CD14-positive monocyte (primary cell): ENCODE results near the gene SYDE2. TPM values are rescaled to one million over a fixed set of nuclear protein-coding genes. Genes with fewer than 3 reads are reported as not detected.

Experiments used
- DNase-seq, 3 donors: peaks; one replicate each; pipeline ENCODE4 v3.0.0-alpha.2; 2011 to 2022
- H2AFZ ChIP-seq: 2 replicates; pipeline ENCODE4 v1.6.0; 2012; ENCODE audit warnings: mild to moderate bottlenecking, low read depth, low read length, inconsistent platforms; ENCODE audit not compliant: insufficient read depth, poor library complexity, severe bottlenecking
- H3K27ac ChIP-seq, 2 donors: 1 replicate in 1 of 2; 2 replicates in 1 of 2; pipeline ENCODE4 v1.5.1; 2012 to 2013; ENCODE audit warnings: low read length in 2 of 2, control low read depth in 1 of 2, inconsistent platforms in 1 of 2, low read depth in 1 of 2, mild to moderate bottlenecking in 1 of 2
- H3K27me3 ChIP-seq, 2 donors: one replicate each; pipeline versions ENCODE4 v1.6.0 to v1.6.1; 2011 to 2013; ENCODE audit warnings: low read length in 2 of 2; ENCODE audit not compliant: control insufficient read depth in 2 of 2, insufficient read depth in 2 of 2
- H3K36me3 ChIP-seq, 2 donors: replicated peaks in 1 of 2; 1 replicate in 1 of 2; 2 replicates in 1 of 2; pipeline versions ENCODE4 v1.5.1 to v1.6.1; 2012 to 2013; ENCODE audit warnings: low read length in 2 of 2, control low read depth in 1 of 2, inconsistent platforms in 1 of 2, mild to moderate bottlenecking in 1 of 2; ENCODE audit not compliant: insufficient read depth in 2 of 2, control insufficient read depth in 1 of 2
- H3K4me1 ChIP-seq, 2 donors: 1 replicate in 1 of 2; 2 replicates in 1 of 2; pipeline versions ENCODE4 v1.5.1 to v1.6.1; 2012 to 2013; ENCODE audit warnings: low read length in 2 of 2, control low read depth in 1 of 2, inconsistent platforms in 1 of 2, mild to moderate bottlenecking in 1 of 2, moderate library complexity in 1 of 2; ENCODE audit not compliant: insufficient read depth in 2 of 2, control insufficient read depth in 1 of 2
- H3K4me2 ChIP-seq: replicated peaks from 2 replicates; pipeline ENCODE3; 2012; ENCODE audit warnings: low read length, moderate library complexity, mild to moderate bottlenecking; ENCODE audit not compliant: poor library complexity, severe bottlenecking; ENCODE audit errors: extremely low read depth
- H3K4me3 ChIP-seq, 3 experiments: fragments of 200-600 bp in 1 of 3; sonication (generic) in 1 of 3; replicated peaks in 1 of 3; 1 replicate in 2 of 3; 2 replicates in 1 of 3; pipeline ENCODE4 v1.5.1; 2011 to 2013; ENCODE audit warnings: low read length in 3 of 3, mild to moderate bottlenecking in 3 of 3, control low read depth in 2 of 3, low read depth in 2 of 3, inconsistent platforms in 1 of 3, moderate library complexity in 1 of 3
- H3K79me2 ChIP-seq: 2 replicates; pipeline ENCODE4 v1.6.0; 2012; ENCODE audit warnings: mild to moderate bottlenecking, control low read depth, inconsistent platforms, low read length, moderate library complexity; ENCODE audit not compliant: insufficient read depth
- H3K9ac ChIP-seq: 2 replicates; pipeline ENCODE4 v1.6.0; 2017; ENCODE audit warnings: low read length, mild to moderate bottlenecking; ENCODE audit not compliant: insufficient read depth, poor library complexity, severe bottlenecking
- H3K9me3 ChIP-seq, 2 donors: replicated peaks in 1 of 2; 1 replicate in 1 of 2; 2 replicates in 1 of 2; pipeline versions ENCODE4 v1.5.1 to v1.6.1; 2012 to 2013; ENCODE audit warnings: low read length in 2 of 2, control low read depth in 1 of 2; ENCODE audit not compliant: control insufficient read depth in 1 of 2, insufficient read depth in 1 of 2
- H4K20me1 ChIP-seq: 2 replicates; pipeline ENCODE4 v1.6.0; 2012; ENCODE audit warnings: mild to moderate bottlenecking, low read length, control low read depth, moderate library complexity; ENCODE audit not compliant: insufficient read depth
- H3K27ac Mint-ChIP-seq, 7 donors: one replicate each; pipeline ENCODE4 v1.8.0; 2020; ENCODE audit warnings: mild to moderate bottlenecking in 7 of 7, mixed read lengths in 7 of 7, moderate library complexity in 6 of 7, inconsistent platforms in 2 of 7
- H3K27me3 Mint-ChIP-seq, 3 donors: one replicate each; pipeline ENCODE4 v1.8.0; 2021 to 2022; ENCODE audit warnings: low read depth in 3 of 3, mild to moderate bottlenecking in 3 of 3, mixed read lengths in 3 of 3, moderate library complexity in 3 of 3, inconsistent platforms in 1 of 3
- H3K36me3 Mint-ChIP-seq, 2 donors: one replicate each; pipeline ENCODE4 v1.8.0; 2020; ENCODE audit warnings: mixed read lengths in 2 of 2, inconsistent platforms in 1 of 2, mild to moderate bottlenecking in 1 of 2
- H3K4me1 Mint-ChIP-seq: one replicate; pipeline ENCODE4 v1.8.0; 2020; ENCODE audit warnings: mild to moderate bottlenecking, mixed read lengths
- H3K4me3 Mint-ChIP-seq, 2 donors: one replicate each; pipeline ENCODE4 v1.8.0; 2020; ENCODE audit warnings: mild to moderate bottlenecking in 2 of 2, mixed read lengths in 2 of 2, moderate library complexity in 1 of 2
- H3K9me3 Mint-ChIP-seq, 7 donors: one replicate each; pipeline ENCODE4 v1.8.0; 2020 to 2022; ENCODE audit warnings: mixed read lengths in 7 of 7, mild to moderate bottlenecking in 6 of 7, moderate library complexity in 6 of 7, inconsistent platforms in 2 of 7
- WGBS: methylation state at CpG from one replicate; pipeline ENCODE4 v1.1.5; 2013; ENCODE audit warnings: missing lambda C conversion rate; ENCODE audit not compliant: insufficient coverage; 5-methylcytosine and 5-hydroxymethylcytosine counted together
- intact Hi-C, 2 donors: fragments of 100-400 bp; cut with micrococcal nuclease; formaldehyde crosslinking; loops; one replicate each; pipeline versions ENCODE4 v1.15.0 to v1.15.1; 2023
- polyA plus RNA-seq, 3 donors: library from polyadenylated mRNA; depleted of rRNA in 1 of 3; unstranded in 2 of 3; stranded (reverse) in 1 of 3; fragments of 300-500 nt in 2 of 3; fragments of >200 nt in 1 of 3; fragmentation: Illumina TruSeq in 2 of 3; gene quantifications; 1 replicate in 2 of 3; 2 replicates in 1 of 3; pipeline ENCODE4 v1.2.3, GENCODE V29; 2012 to 2021
- TF ChIP-seq, protein P1 (sequence below): fragments of 200-600 bp; IDR thresholded peaks from one replicate; pipeline ENCODE4 v1.8.0; 2022; ENCODE audit warnings: antibody characterized with exemption, mild to moderate bottlenecking

SYDE2 gene
- polyA plus RNA-seq, 3 donors, result not detected

DNA sequence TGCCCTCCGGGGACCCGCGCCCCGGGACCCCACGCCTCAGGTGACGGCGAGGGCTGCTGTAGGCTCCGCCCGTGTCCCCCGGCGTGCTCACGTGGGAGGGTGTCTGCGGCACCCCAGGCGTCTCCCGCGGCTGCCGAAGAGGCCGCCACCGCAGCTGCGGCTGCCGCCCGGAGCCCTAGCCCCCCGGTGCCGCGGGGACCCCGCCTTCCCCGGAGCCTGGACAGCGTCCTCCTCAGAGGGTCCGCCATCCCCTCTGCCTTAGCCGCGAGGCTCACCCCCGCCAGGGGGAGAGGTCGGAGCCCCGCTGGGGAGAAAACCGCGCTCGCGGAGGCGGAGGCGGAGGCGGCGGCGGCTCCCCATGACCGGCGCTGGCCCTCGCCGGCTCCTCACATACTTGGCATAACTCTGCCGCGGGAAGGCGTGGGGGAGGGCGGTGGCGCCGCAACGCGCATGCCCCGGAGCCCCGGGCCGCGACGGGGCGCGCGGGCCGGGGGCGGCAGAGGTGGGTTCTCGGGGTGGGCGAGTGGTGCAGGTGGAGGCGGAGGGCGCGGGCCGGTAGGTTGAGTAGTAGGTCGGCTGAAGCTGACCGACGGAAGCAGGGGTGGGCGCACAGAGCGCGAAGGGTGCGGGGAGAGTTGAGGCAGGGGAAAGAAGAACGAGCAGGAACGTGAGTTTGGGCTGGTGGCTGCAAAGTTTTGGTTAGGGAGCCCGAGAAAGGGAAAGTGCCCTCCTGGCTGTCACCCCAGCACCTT, 700 bp upstream of the SYDE2 start:
- Histone ChIP-seq H3K9me3 (no peaks in the 10 kb centered on the region), H3K36me3 (no peaks in the 10 kb centered on the region), H3K79me2 (no peaks in the 10 kb centered on the region), H2AFZ (peak overlapping the region; percentile 92), H3K4me1 (peaks cover 12 to 25% of the 10 kb centered on the region in 2 donors), H3K27ac (no peak overlapping the region), H3K9ac (peak overlapping the region; percentile 63), H3K4me3 (peak overlapping the region; percentile 27 to 82 (median 75)), H4K20me1 (no peaks in the 10 kb centered on the region), H3K27me3 (peaks cover 35 to 47% of the 10 kb centered on the region in 2 donors), H3K4me2 (peak overlapping the region; percentile 85)
- peak in 1 of 3 donors; percentile 23 for DNase-seq
- Mint-ChIP-seq H3K27me3 (peaks cover 34 to 58% (median 40%) of the 10 kb centered on the region in 3 donors), H3K4me1 (peaks cover 14% of the 10 kb centered on the region), H3K36me3 (peaks cover 0 to 5% of the 10 kb centered on the region in 2 donors), H3K9me3 (peaks cover 0 to 7% (median 2%) of the 10 kb centered on the region in 7 donors), H3K4me3 (peak overlapping the region; percentile 92 to 97), H3K27ac (peak overlapping the region in 3 of 7 donors; percentile 31 to 56 (median 42))
- TF ChIP-seq, protein P1, sequence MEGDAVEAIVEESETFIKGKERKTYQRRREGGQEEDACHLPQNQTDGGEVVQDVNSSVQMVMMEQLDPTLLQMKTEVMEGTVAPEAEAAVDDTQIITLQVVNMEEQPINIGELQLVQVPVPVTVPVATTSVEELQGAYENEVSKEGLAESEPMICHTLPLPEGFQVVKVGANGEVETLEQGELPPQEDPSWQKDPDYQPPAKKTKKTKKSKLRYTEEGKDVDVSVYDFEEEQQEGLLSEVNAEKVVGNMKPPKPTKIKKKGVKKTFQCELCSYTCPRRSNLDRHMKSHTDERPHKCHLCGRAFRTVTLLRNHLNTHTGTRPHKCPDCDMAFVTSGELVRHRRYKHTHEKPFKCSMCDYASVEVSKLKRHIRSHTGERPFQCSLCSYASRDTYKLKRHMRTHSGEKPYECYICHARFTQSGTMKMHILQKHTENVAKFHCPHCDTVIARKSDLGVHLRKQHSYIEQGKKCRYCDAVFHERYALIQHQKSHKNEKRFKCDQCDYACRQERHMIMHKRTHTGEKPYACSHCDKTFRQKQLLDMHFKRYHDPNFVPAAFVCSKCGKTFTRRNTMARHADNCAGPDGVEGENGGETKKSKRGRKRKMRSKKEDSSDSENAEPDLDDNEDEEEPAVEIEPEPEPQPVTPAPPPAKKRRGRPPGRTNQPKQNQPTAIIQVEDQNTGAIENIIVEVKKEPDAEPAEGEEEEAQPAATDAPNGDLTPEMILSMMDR, result no peak
- under 1% methylated on average over 81 of the region's 81 CpGs for WGBS
- intact Hi-C loops, result no loop called here

DNA sequence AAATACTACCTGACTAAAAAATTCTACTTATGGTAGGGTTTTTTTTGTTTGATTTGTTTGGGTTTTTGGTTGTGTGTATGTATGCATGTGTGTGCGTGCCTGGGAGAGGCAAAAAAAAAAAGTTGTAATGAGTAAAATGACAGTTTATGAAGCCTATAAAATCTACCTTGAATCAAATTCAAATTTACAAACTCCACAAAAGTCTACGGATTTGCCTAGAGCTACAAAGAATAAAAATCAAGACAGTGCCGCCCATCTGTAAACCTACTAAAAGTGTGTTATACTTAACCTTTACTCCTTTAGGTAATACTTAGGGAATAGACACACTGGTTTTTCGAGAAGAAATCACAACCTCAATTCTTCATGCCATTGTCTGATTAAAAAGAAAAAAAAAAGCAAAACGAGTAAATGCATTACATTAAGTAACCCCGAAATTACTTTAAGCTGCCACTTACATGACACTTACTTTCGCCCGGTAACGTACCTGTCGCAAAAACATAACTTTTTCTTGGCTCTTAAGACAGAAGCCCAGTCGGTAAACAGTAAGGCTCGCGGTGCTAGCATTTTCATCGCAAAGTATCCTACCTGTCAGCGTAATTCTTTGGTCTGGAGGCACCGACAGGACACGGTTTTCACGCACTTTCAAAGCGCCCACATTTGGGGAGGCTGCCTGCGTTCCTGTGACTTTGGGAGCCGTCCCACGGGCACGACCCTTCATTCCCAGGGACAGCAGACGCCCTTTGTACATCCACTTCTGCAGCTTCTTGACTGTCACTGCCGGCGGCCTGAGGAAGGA, 951 bp downstream of the SYDE2 start:
- peaks cover 14% of the 10 kb centered on the region for H3K4me1 Mint-ChIP-seq

More for the DNA sequence above, 951 bp downstream of the SYDE2 start:
- Histone ChIP-seq H3K9ac (no peak overlapping the region), H3K79me2 (no peaks in the 10 kb centered on the region), H4K20me1 (no peaks in the 10 kb centered on the region), H3K27me3 (peaks cover 35 to 47% of the 10 kb centered on the region in 2 donors), H3K9me3 (no peaks in the 10 kb centered on the region), H3K4me1 (peaks cover 12 to 25% of the 10 kb centered on the region in 2 donors), H3K4me3 (peak overlapping the region; percentile 27 to 82 (median 75)), H3K36me3 (no peaks in the 10 kb centered on the region), H3K4me2 (peak overlapping the region; percentile 85), H3K27ac (no peak overlapping the region), H2AFZ (peak overlapping the region; percentile 92)
- Mint-ChIP-seq H3K9me3 (peaks cover 0 to 7% (median 2%) of the 10 kb centered on the region in 7 donors), H3K27me3 (peaks cover 34 to 58% (median 44%) of the 10 kb centered on the region in 3 donors), H3K4me3 (peak overlapping the region; percentile 65 to 83), H3K36me3 (peaks cover 0 to 5% of the 10 kb centered on the region in 2 donors), H3K27ac (no peak overlapping the region)
- WGBS, result 2% methylated on average over 21 of the region's 26 CpGs
- intact Hi-C loops, result no loop called here
- DNase-seq, result peak in 1 of 3 donors; percentile 11
- TF ChIP-seq, protein P1, result no peak
